K562 (cell line): ENCODE data around the gene EFEMP2. TPM values are rescaled to one million over a fixed set of nuclear protein-coding genes. Genes with fewer than 3 reads are reported as not detected.

Experiments
- BCL6 ChIP-seq: fragments of 250-450 bp; sonication (Bioruptor Pico); IDR thresholded peaks from 2 replicates; pipeline ENCODE4 v1.4.0; 2020
- FIP1L1 ChIP-seq: fragments of 200-400 bp; formaldehyde crosslinking; IDR thresholded peaks from 2 replicates; pipeline ENCODE4 v1.6.1; 2018; ENCODE audit warnings: mild to moderate bottlenecking, low read depth, low read length; ENCODE audit not compliant: poor library complexity, severe bottlenecking
- KAT2B ChIP-seq: IDR thresholded peaks from one replicate; pipeline ENCODE4 v1.6.1; 2012; ENCODE audit warnings: low read depth, mild to moderate bottlenecking, control low read depth, inconsistent platforms, low read length, moderate library complexity
- KAT7 ChIP-seq: sonication (generic); formaldehyde crosslinking; IDR thresholded peaks from 2 replicates; pipeline ENCODE4 v1.8.0; 2022; ENCODE audit warnings: missing genetic modification reagents, mild to moderate bottlenecking, borderline replicate concordance
- MAFF ChIP-seq: IDR thresholded peaks from 2 replicates; pipeline ENCODE4 v1.6.1; 2012; ENCODE audit warnings: low read length, improper control_type of control experiment
- RUNX1 ChIP-seq: sonication (generic); IDR thresholded peaks from 2 replicates; pipeline ENCODE4 v1.6.1; 2016; ENCODE audit warnings: antibody characterized with exemption, low read depth
- SMARCA5 ChIP-seq: fragments of 450-650 bp; IDR thresholded peaks from 2 replicates; pipeline ENCODE4 v1.6.1; 2016
- STAT5A ChIP-seq: IDR thresholded peaks from 2 replicates; pipeline ENCODE4 v1.6.1; 2012; ENCODE audit warnings: low read length, inconsistent platforms, borderline replicate concordance
- THRAP3 ChIP-seq: fragments of 450-650 bp; IDR thresholded peaks from 2 replicates; pipeline ENCODE4 v1.6.1; 2016; ENCODE audit warnings: mild to moderate bottlenecking, inconsistent platforms, borderline replicate concordance
- ZFP36 ChIP-seq: fragments of 150-350 bp; IDR thresholded peaks from 2 replicates; pipeline ENCODE4 v1.6.1; 2018; ENCODE audit warnings: low read length, low read depth; ENCODE audit not compliant: partially characterized antibody
- ZNF407 ChIP-seq: fragments of 450-650 bp; IDR thresholded peaks from 2 replicates; pipeline ENCODE4 v1.6.1; 2016; ENCODE audit warnings: low read depth
- ZNF444 ChIP-seq: fragments of 250-450 bp; sonication (Bioruptor Pico); IDR thresholded peaks from 2 replicates; pipeline ENCODE4 v1.4.0; 2020; ENCODE audit warnings: mild to moderate bottlenecking, moderate library complexity
- ZZZ3 ChIP-seq: fragments of 450-650 bp; IDR thresholded peaks from 2 replicates; pipeline ENCODE4 v1.6.1; 2016; ENCODE audit warnings: antibody characterized with exemption, mild to moderate bottlenecking, moderate library complexity
- polyA plus RNA-seq, 8 experiments: library from polyadenylated mRNA; depleted of rRNA in 4 of 8; stranded (reverse) in 5 of 8; unstranded in 3 of 8; fragments of >200 nt; fragmentation: Nextera tagmentation in 2 of 8; fragmentation: Illumina TruSeq in 1 of 8; extraction: Ambion mirVana in 2 of 8; extraction: Trizol in 1 of 8; gene quantifications; 2 replicates each; pipeline versions ENCODE4 v1.2.1 to v1.2.3, GENCODE V29; 2011 to 2014; ENCODE audit warnings: inconsistent platforms in 1 of 8, missing spikeins in 1 of 8
- total RNA-seq, 7 experiments: library from RNA; depleted of rRNA in 6 of 7; stranded (reverse); fragments of >200 nt in 6 of 7; fragmentation: Illumina TruSeq in 2 of 7; extraction: Trizol in 2 of 7; gene quantifications; 2 replicates each; pipeline versions ENCODE4 v1.2.1 to v1.2.3, GENCODE V29; 2011 to 2021; ENCODE audit warnings: low replicate concordance in 1 of 7
- TF ChIP-seq, protein P1 (sequence below): fragments of 250-450 bp; sonication (Bioruptor Pico); IDR thresholded peaks from 2 replicates; pipeline ENCODE4 v1.8.0; 2021; ENCODE audit warnings: moderate library complexity, mild to moderate bottlenecking, inconsistent platforms
- TF ChIP-seq, protein P2 (sequence below): fragments of 250-450 bp; sonication (Bioruptor Pico); IDR thresholded peaks from 2 replicates; pipeline ENCODE4 v1.5.0; 2020; ENCODE audit warnings: mild to moderate bottlenecking
- TF ChIP-seq, protein P3 (sequence below): fragments of 250-450 bp; sonication (Bioruptor Pico); IDR thresholded peaks from 2 replicates; pipeline ENCODE4 v1.4.0; 2020; ENCODE audit warnings: mild to moderate bottlenecking, moderate library complexity, borderline replicate concordance

The EFEMP2 gene
- total and polyA plus RNA-seq, 9 of the 15 experiments (the other 6 are each of a cell fraction or from before 2014, with no cell fraction given), result 0.07 to 2.9 (median 0.69) TPM; not detected in 1

GRCh38 chr11:65857500-65857852 is 15.1 kb downstream of the EFEMP2 start (continued):
- TF ChIP-seq, protein P1, sequence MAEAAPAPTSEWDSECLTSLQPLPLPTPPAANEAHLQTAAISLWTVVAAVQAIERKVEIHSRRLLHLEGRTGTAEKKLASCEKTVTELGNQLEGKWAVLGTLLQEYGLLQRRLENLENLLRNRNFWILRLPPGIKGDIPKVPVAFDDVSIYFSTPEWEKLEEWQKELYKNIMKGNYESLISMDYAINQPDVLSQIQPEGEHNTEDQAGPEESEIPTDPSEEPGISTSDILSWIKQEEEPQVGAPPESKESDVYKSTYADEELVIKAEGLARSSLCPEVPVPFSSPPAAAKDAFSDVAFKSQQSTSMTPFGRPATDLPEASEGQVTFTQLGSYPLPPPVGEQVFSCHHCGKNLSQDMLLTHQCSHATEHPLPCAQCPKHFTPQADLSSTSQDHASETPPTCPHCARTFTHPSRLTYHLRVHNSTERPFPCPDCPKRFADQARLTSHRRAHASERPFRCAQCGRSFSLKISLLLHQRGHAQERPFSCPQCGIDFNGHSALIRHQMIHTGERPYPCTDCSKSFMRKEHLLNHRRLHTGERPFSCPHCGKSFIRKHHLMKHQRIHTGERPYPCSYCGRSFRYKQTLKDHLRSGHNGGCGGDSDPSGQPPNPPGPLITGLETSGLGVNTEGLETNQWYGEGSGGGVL, result no peak
- TF ChIP-seq KAT7 (CRISPR knock-in tag) (no peak; the same call in 1 of the 2 replicates), BCL6 (CRISPR knock-in tag) (no peak), ZFP36 (no peak), MAFF (no peak), STAT5A (no peak), SMARCA5 (no peak; the same call in 1 of the 2 replicates), FIP1L1 (peak; percentile 99), ZZZ3 (no peak), ZNF407 (no peak), ZNF444 (no peak), THRAP3 (no peak), RUNX1 (no peak), KAT2B (no peak)
- TF ChIP-seq, protein P2, sequence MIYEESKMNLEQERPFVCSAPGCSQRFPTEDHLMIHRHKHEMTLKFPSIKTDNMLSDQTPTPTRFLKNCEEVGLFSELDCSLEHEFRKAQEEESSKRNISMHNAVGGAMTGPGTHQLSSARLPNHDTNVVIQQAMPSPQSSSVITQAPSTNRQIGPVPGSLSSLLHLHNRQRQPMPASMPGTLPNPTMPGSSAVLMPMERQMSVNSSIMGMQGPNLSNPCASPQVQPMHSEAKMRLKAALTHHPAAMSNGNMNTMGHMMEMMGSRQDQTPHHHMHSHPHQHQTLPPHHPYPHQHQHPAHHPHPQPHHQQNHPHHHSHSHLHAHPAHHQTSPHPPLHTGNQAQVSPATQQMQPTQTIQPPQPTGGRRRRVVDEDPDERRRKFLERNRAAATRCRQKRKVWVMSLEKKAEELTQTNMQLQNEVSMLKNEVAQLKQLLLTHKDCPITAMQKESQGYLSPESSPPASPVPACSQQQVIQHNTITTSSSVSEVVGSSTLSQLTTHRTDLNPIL, result no peak
- TF ChIP-seq, protein P3, sequence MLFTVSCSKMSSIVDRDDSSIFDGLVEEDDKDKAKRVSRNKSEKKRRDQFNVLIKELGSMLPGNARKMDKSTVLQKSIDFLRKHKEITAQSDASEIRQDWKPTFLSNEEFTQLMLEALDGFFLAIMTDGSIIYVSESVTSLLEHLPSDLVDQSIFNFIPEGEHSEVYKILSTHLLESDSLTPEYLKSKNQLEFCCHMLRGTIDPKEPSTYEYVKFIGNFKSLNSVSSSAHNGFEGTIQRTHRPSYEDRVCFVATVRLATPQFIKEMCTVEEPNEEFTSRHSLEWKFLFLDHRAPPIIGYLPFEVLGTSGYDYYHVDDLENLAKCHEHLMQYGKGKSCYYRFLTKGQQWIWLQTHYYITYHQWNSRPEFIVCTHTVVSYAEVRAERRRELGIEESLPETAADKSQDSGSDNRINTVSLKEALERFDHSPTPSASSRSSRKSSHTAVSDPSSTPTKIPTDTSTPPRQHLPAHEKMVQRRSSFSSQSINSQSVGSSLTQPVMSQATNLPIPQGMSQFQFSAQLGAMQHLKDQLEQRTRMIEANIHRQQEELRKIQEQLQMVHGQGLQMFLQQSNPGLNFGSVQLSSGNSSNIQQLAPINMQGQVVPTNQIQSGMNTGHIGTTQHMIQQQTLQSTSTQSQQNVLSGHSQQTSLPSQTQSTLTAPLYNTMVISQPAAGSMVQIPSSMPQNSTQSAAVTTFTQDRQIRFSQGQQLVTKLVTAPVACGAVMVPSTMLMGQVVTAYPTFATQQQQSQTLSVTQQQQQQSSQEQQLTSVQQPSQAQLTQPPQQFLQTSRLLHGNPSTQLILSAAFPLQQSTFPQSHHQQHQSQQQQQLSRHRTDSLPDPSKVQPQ (CRISPR knock-in tag), result no peak
